Fibroblast of lung (primary cell): ENCODE measurements around the gene MYRIP.

Experiments used
- EZH2 ChIP-seq: IDR thresholded peaks from 2 replicates; pipeline ENCODE4 v1.5.1; 2012; ENCODE audit warnings: low read length, control low read depth, mild to moderate bottlenecking; ENCODE audit errors: missing control alignments
- TF ChIP-seq, protein P1 (sequence below), 2 donors: IDR thresholded peaks in 1 of 2; conservative IDR thresholded peaks in 1 of 2; 1 replicate in 1 of 2; 2 replicates in 1 of 2; pipeline ENCODE4 v1.5.1; 2011 to 2012; ENCODE audit warnings: low read length in 2 of 2, control low read depth in 1 of 2, inconsistent platforms in 1 of 2, low read depth in 1 of 2, mild to moderate bottlenecking in 1 of 2

DNA sequence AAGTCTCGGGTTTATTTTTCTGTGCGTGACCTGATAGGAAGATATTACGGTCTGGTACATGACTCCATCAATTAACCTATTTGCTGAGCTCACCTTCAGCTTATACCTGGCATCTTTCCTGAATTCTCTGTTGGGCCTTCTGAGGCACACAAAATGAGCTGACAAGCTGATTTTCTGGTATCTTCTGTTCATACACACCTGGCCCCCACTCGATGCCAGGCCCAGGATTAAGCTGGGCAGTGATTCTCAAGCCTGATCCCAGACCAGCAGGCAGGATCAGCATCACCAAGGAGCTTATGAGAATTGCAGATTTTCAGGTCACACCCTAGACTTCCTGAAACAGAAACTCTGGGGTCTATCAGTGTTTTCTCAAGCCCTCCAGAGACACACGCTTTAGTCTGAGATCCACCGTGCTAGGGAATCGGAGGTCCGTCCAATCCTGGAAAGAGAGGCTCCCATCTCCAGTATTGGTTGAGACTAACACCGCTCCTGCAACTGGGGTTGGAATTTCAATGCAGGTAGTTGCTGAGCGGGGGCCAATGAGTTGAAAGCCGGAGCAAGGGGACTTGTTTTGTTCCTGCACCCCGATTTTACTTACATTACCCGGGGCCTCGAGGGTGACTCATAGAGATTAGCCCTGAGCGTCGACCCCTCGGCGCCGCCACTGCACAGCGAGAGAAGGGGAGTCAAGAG lies 499.5 kb downstream of the MYRIP start:
- TF ChIP-seq, protein P1, sequence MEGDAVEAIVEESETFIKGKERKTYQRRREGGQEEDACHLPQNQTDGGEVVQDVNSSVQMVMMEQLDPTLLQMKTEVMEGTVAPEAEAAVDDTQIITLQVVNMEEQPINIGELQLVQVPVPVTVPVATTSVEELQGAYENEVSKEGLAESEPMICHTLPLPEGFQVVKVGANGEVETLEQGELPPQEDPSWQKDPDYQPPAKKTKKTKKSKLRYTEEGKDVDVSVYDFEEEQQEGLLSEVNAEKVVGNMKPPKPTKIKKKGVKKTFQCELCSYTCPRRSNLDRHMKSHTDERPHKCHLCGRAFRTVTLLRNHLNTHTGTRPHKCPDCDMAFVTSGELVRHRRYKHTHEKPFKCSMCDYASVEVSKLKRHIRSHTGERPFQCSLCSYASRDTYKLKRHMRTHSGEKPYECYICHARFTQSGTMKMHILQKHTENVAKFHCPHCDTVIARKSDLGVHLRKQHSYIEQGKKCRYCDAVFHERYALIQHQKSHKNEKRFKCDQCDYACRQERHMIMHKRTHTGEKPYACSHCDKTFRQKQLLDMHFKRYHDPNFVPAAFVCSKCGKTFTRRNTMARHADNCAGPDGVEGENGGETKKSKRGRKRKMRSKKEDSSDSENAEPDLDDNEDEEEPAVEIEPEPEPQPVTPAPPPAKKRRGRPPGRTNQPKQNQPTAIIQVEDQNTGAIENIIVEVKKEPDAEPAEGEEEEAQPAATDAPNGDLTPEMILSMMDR (conservative IDR thresholded peaks at IDR 0.05 in 1 of 2, IDR thresholded peaks at IDR 0.05 in 1 of 2; ENCODE audit: low read depth in 1 of 2, low read length in 2 of 2), result no peak
- TF ChIP-seq EZH2, result no peak
